ENCODE results near the gene RIN3. TPM values are rescaled to one million over a fixed set of nuclear protein-coding genes. Genes with fewer than 3 reads are reported as not detected.

The RIN3 gene
- total RNA-seq, 1 donor from 2014 or later, result 2.9 TPM

- Histone ChIP-seq H3K4me3 (ENCODE audit: low read depth, low read length) (no peak overlapping the region), H3K27me3 (ENCODE audit: control insufficient read depth, insufficient read depth, low read length) (no peaks in the 10 kb centered on the region), H3K36me3 (ENCODE audit: control insufficient read depth, insufficient read depth, low read length) (no peaks in the 10 kb centered on the region)
- peak; percentile 79 for DNase-seq (ENCODE audit: low read depth)
- FAIRE-seq, result peak; percentile 91
- TF ChIP-seq, protein P1, sequence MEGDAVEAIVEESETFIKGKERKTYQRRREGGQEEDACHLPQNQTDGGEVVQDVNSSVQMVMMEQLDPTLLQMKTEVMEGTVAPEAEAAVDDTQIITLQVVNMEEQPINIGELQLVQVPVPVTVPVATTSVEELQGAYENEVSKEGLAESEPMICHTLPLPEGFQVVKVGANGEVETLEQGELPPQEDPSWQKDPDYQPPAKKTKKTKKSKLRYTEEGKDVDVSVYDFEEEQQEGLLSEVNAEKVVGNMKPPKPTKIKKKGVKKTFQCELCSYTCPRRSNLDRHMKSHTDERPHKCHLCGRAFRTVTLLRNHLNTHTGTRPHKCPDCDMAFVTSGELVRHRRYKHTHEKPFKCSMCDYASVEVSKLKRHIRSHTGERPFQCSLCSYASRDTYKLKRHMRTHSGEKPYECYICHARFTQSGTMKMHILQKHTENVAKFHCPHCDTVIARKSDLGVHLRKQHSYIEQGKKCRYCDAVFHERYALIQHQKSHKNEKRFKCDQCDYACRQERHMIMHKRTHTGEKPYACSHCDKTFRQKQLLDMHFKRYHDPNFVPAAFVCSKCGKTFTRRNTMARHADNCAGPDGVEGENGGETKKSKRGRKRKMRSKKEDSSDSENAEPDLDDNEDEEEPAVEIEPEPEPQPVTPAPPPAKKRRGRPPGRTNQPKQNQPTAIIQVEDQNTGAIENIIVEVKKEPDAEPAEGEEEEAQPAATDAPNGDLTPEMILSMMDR (IDR thresholded peaks at IDR 0.05; ENCODE audit: insufficient read depth, low read length, severe bottlenecking), result no peak
These were observed 146.4 kb downstream of the RIN3 start for GRCh38 chr14:92659765-92660561.

GRCh38 chr14:92660571-92660970 is 147.0 kb downstream of the RIN3 start:
- DNase-seq (ENCODE audit: low read depth) (no peak), FAIRE-seq (peak; percentile 18)
- no peak overlapping the region for H3K4me3 ChIP-seq (ENCODE audit: low read depth, low read length)
- TF ChIP-seq, protein P1 (IDR thresholded peaks at IDR 0.05; ENCODE audit: insufficient read depth, low read length, severe bottlenecking), result no peak
- no peaks in the 10 kb centered on the region for H3K36me3 ChIP-seq (ENCODE audit: control insufficient read depth, insufficient read depth, low read length)
- no peaks in the 10 kb centered on the region for H3K27me3 ChIP-seq (ENCODE audit: control insufficient read depth, insufficient read depth, low read length)

GRCh38 chr14:92663049-92663448 is 149.5 kb downstream of the RIN3 start:
- H3K27me3 ChIP-seq (ENCODE audit: control insufficient read depth, insufficient read depth, low read length), result no peaks in the 10 kb centered on the region
- H3K36me3 ChIP-seq (ENCODE audit: control insufficient read depth, insufficient read depth, low read length), result no peaks in the 10 kb centered on the region
- no peak for FAIRE-seq
- TF ChIP-seq, protein P1 (IDR thresholded peaks at IDR 0.05; ENCODE audit: insufficient read depth, low read length, severe bottlenecking), result no peak
- no peak overlapping the region for H3K4me3 ChIP-seq (ENCODE audit: low read depth, low read length)
- no peak for DNase-seq (ENCODE audit: low read depth)

- FAIRE-seq, result no peak
- Histone ChIP-seq H3K36me3 (ENCODE audit: control insufficient read depth, insufficient read depth, low read length) (no peaks in the 10 kb centered on the region), H3K27me3 (ENCODE audit: control insufficient read depth, insufficient read depth, low read length) (no peaks in the 10 kb centered on the region), H3K4me3 (ENCODE audit: low read depth, low read length) (no peak overlapping the region)
- no peak for DNase-seq (ENCODE audit: low read depth)
- TF ChIP-seq, protein P1 (IDR thresholded peaks at IDR 0.05; ENCODE audit: insufficient read depth, low read length, severe bottlenecking), result no peak
These were observed 152.1 kb downstream of the RIN3 start for GRCh38 chr14:92665661-92666110.

- no peak overlapping the region for H3K4me3 ChIP-seq (ENCODE audit: low read depth, low read length)
- DNase-seq (ENCODE audit: low read depth) (no peak), FAIRE-seq (no peak)
- H3K27me3 ChIP-seq (ENCODE audit: control insufficient read depth, insufficient read depth, low read length), result no peaks in the 10 kb centered on the region
- TF ChIP-seq, protein P1 (IDR thresholded peaks at IDR 0.05; ENCODE audit: insufficient read depth, low read length, severe bottlenecking), result no peak
- no peaks in the 10 kb centered on the region for H3K36me3 ChIP-seq (ENCODE audit: control insufficient read depth, insufficient read depth, low read length)
These were observed 152.7 kb downstream of the RIN3 start for GRCh38 chr14:92666251-92666650.
